NCI-H146 (cell line): ENCODE data around the gene POC1A.

Source experiments
- DNase-seq: peaks from one replicate; lab custom pipeline; 2025; lab: John Stamatoyannopoulos, UW

POC1A gene

DNA sequence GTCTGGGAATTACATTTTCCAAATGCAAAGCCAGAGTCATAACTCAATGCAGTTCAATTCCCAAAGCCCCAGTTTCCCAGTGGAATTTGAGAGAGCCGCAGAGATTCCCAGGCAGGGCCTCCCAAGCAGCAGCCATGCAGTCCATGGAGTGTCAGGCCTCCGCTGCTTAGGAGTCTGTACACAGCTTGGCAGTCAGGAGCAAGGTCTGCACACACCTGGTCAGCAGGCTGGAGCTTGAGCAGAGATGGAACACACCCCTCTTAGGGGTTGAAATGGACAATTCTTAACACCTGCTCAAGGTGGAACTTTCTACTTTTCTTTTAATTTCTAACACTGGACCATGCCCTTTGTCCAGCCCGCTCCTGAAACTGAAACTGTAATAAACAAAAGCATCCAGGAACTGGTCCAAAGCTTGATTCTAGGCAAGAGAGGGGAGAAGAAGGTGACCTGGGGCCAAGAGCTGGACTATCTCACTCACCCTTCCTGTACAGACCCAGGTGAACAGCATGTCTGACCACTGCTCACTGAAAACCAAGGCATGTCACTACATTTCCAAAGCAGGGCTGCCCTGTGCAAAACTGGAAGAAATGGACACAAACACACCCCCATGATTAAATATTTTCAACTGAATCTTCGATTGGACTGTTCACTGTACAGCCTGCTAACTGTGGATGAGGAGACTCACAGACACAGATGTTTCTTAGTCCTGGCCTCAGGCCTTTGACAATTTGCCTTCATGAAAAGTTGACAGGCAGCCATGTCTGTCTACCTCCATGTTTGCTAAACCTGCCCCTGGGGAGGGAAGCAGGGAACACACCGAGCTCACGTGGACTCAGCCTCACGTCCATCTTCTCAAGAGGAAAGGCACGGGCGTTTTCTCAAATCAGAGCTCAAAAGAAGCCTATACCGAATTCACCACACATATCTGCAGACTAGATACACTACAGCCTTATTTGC is 49.3 kb downstream of the POC1A start:
- no peak for DNase-seq

DNA sequence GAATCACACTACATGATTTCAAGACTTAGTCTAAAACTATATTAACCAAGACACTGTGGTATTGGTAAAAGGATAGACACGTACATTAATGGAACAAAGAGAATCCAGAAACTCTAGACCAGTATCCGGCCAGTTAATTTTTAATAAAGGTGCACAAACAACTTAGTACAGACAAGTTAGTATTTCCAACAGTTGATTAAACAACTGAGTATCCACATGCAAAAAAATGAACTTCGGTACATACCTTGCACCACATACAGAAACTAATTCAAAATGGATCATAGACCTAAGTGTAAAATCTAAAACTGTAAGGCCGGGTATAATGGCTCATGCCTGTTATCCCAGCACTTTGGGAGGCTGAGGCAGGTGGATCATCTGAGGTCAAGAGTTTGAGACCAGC is 51.3 kb downstream of the POC1A start:
- no peak for DNase-seq

DNA sequence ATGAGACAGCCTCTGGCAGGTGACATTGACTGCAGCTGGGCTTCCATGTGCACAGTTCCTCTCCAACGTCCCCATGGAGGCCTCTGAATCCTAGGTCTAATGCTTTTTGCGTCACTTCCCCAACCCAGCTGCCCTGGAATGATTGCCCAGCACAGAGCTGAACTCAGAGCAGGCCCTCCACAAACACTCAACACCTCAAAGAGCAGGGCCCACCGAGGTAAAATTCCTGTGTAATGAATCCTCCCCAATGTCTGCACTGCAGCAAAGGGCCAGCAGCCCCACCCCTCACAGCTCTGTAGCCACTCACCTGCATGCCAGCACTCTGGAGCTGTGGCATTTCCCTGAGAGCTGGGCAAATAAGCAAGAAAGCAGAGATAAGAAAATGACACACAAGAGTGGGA is 55.2 kb downstream of the POC1A start:
- no peak for DNase-seq

DNA sequence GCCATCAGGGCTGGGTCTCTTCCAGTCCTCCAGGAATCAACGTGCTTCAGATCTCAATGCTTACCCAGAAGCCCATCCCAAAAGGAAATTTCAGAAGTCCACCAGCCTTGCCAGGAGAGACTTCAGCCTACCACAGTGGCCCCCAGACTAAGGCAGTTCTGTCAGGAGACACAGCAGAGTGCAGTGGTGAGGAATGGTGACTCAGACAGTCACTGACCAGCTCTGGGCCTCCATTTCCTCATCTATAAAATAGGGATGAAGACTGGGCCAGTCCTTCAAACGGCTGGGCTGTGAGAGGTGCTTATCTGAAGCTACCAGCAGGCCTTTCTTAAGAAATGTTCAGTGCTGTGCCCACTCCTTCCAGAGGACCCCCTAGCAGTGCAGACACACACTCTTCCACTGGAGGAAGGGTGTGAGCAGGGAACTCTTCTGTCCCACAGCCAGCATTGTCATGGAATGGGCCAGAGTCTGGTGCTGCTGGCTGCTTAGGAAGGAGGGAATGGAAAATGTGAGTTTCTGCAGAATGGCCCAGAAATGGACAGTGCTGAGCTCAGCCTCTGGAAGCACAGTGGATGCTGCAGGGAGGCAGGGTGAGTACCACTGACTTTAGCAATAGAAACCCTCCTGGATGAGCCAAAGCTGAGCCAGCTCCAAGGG is 56.2 kb downstream of the POC1A start:
- DNase-seq: no peak

DNA sequence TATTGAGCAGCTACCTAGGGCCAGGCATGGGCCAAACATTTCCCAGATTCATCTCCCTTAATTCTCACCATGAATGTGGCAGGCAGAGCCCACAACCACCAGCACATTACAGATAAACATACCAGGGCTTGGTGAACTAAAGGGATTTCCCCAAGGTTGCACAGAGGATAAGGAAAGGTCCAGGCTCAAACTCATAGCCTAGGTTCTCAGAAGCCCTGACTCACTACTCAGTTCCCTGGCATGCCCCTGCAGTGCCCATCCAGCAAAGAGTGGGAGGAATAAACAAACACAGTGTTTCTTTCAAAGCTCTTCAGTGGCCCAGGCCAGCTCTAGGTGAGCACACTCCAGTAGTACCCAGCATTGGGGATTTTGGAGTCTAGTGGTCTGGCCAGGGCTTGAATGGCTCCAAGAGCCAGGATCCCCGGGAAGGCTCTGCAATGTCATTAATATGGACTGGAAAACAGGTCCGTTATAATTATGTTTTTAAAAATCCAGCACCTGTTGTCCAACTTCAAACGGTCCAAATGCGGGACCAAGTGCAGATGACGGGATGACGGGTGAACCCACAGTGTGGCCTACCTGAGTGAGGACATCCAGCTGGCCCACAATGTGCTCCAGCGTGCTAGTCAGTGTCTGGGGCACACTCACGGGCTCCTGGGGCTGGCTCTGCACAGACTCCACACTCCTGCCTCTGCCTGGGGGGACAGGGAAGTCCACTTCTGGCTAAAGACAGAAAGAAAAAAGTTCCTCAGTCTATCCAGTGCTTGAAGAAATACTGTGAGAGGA is 58.0 kb downstream of the POC1A start:
- no peak for DNase-seq

DNA sequence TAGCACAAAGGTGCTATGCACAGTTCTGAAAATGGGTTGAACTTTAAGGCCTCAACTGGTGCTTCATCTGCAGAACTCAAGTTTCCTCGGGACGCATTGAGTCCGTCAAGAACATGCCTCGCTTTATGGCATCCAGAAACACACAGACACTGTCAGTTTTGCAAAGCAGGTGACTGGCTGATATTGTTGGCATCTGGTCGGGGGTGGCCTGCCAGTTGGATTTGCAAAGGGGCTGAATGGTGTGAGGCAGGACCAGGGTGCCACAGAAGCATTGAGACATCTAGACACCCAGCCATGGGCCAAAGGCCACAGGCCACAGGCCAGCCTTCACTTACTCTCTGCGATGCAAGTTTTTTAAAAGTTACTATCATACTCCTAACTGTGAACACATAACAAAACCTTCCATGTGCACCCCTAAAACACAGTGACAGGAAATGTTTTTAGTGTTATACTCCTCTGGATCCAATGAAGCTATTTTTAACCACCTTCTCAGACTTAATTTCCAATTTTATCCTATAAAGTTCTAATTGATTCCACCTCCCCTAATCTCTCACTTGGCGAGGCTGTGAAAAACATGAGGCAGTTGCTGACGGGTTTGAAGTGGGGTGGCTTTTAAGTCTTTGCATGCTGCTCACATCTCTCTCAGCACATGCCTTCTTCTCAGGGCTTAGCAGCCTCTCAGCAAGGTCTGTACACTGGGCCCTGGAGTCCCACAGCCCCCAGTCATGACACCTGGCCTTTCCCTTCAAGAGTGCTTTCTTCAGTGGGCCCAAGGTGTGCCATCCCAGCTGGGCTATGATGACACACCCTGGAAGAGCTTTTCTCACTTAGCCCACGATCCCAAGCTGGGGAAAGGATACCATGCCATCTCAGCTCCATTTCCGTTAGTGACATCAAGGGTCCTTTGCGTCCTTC is 59.4 kb downstream of the POC1A start:
- no peak for DNase-seq

DNA sequence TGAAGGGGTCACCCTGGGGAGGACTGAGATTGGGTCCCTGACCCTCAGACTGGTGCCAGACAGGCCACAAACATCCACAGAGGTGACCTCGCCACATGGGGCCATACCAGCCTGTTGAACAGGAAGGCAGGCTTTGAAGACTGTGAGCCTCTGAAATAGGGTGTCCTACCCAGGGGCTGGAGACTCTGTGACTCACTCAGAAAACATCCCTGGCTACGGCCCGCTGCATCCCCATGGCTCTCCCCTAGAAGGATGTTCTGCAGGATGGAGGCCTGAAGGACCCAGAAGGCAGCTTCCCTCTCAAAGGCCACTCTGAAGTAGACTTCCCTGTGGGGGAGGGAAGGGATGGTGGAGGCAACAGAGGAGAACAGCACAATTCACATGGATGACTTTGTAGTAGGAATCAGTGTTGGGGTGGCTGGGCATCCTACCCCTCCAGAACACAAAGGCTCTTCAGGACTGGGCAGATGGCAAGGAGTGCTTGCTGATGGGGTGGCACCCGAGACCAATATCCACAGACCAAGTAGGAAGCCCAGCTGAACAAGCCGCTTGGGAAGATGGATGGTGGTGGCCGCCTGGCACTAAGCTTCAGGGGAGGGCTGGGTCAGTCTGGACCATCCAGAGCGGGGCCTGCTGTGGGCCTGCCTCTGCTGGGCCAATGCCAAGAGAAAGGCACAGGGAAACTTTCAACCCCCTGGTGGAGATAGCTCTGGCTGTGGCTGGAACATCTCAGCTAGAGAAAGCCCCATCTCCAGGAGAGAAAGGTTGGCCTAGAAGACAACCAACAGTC is 60.3 kb downstream of the POC1A start:
- DNase-seq: no peak

DNA sequence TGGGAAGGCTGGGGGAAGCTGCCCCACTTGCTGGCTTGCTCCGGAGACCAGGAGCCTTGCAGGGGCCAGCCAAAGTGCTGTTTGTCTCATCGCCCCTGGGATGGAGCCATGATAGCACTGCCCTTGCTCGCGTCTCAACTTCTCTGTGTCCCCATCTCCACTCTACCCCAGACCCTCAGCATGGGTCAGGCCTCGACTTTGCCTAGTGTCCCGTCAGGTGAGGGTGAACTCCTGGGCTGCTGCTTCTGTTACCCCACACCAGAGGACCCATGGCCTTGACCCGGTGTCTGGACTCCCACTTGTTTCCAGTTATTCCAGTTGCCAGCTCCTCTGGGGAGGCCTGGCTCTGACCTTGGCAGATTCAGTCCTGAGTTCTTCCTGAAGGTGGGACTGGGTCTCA is 61.3 kb downstream of the POC1A start:
- no peak for DNase-seq

DNA sequence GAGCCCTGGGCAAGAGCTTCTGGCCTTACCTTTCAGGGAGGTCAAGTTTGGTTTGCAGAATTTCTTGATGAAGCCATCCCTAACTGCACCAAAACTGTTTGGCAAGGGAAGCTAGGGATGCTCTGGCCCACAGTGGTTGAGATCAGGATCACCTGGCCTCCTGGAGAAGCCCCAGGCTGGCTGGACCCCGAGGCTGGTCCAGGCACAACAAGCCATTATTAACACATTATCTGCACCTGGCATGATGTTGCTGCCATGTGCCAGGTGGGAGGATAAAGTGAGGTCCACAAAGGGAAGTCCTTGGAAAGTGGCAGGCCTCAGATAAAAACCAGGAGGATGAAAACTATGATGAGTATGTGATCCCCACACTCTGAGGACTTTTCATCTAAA is 62.0 kb downstream of the POC1A start:
- DNase-seq: peak; percentile 2

DNA sequence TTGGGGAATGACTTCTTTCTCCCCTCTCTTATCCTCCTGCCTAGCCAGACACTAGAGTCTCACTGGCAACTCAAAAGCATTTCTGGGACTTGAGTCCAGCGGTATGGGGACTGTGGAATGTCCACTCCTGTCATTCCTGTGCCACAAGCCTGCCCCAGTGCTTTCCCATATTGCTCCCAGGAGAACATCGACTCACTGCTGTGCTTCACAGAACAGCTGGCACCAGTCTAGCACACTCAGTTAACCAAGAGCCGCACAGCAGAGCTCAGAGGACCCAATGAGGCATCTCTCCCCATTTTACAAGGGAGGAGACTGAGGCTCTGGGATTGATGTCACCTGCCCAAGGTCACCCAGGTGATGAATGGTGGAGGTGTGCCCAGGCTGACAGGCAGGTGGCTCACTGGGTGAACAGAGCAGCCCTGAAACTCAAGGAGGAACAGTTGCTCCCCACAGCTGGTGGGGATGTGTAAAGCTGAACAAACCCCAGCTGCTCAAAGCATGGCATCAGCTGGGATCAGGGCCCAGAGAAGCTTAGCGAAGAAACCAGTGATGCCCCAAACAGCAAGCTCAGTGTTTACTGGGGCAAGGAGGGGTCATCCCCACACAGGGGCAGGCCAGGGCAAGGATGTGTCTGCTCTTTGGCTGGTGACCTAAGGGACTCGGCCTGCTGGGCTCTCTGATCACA is 62.5 kb downstream of the POC1A start:
- no peak for DNase-seq

DNA sequence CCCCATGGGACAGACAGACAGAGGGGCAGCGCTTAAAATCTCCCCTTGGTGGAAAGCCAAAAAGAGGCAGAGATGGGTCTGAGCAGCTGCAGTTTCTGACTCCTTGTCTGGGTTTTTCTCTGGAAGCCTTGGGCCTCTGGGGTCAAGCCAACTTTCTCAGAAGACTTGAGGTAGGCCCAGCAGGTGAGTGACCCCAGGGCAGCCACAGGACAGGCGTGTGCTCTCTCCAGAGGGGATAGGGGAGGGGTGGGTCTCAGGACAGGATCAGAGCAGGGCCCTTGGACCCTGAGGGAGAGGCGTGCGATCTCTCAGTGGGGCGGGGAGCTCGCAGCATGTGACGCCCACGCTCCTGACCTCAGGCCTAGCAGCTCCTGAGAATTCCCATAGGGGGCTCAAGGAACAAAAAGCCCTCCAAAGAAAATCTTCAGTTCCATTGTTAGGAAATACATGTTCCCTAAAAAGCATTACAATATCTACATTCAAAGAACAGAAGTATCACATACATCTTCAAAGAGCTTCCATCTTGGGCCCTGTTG is 63.2 kb downstream of the POC1A start:
- no peak for DNase-seq

DNA sequence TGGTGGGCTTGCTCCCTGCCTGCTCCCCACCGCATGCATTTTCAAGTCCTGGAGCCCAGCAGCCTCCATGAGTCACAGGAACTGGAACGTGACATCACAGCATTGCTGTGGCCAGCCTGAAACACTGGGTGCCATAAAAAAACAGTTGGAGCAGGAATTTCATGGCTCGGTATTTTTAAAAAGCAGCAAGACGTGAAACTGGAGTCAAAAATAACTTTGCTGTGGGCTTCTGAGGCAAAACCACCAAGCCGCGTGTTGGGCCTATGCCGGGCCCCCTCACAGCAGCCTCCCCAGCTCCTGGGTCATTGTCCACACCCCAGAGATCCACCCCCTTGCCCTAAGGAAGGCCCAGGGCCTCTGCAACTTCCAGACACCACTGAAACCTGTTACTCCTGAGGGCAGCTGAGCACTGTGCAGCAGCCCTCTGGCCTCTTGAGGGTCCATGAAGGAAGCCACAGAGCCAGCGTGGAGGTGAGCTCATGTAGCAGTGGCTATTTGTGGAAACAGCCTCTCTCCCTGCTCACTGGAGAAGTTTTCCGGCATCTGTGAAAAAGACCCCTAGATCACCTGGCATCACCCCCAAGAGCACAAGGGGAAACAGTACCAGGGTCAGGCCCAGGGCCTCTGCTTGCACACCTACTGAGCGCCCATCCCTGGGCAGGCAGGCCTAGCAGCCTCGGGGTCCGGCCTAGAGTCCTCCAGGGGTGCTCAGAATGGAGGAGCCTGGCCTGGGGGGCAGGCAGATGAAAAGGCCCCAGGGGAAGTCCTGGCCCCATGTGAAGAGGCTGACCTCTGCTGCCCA is 63.9 kb downstream of the POC1A start:
- no peak for DNase-seq

DNA sequence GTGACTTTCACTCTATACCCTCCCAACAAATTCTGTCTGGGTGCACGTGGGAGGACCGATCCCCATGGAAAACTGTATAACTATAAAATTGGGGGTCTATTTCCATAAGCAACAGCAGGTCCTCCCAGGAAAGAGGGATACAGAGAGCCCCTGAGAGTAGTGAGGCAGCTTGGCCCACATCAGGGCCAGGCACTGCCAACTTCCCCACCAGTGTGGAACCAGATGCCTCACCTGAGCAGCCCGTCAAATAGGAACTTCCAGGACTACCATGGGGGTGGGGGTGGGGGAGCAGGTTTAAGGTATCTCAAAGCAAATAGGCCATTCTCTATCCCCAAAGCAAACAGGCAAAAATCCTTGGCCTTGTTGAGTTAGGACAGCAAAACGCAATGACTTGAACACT is 64.5 kb downstream of the POC1A start:
- no peak for DNase-seq

DNA sequence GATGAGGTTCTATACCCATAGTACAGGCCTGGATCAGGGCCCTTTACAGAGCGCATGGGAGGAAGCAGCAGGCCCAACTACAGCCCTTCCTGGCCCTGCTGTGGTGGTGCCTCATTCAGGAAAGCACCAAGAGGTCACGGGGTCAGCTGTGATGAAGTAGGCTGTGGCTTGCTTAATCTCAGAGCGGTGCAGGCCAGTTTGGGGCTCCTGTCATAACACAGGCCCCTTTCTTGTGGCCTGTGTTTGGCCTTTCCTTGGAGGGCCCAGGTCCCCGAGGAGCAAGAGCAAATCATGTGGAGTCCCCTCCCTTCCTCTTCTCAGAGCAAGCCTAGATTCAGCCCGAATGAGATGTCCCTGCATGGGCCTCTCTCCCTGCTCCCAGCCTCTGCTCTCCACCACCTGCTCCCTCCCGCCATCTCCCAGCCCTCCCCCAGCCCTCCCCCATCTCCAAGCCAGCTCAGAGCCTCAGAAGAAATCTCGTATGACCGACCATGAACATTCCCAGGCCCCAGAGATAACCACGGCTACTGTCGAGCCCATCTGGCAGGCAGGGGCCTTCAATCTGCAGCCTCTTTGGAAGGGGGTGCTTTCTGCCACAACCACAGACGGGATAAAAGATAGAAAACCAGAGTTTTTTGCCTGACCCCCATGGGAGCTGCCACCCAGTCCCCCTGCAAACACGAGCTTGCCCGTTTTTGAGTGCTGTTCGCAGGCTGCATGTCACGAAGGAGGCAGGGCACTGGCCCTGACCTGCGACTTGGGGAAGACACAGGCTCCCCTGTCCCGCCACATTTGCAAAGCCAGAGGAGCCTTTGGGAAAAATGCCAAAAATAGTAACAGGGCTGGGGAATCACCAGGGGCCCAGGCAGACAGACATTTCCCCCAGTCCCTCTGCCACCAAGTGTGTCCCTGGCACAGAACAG is 65.5 kb downstream of the POC1A start:
- no peak for DNase-seq

DNA sequence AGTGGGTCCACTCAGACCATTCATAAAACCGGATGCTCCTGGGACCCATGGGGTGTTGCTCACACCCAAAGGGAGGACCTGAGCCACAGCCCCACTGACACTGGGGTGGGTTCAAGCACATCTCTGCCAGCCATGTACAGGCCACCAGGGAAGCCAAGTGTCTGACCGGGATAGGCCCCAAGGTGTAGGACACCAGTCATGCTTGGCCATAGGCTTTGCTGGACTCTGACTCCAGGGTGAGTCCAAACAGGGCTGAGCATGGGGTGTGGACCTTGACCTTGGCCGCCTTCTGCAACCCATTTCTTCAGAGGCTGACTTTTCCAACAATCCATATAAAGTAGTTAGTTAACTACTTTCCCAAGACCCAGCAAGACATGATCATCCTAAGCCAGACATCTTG is 66.5 kb downstream of the POC1A start:
- DNase-seq: no peak

DNA sequence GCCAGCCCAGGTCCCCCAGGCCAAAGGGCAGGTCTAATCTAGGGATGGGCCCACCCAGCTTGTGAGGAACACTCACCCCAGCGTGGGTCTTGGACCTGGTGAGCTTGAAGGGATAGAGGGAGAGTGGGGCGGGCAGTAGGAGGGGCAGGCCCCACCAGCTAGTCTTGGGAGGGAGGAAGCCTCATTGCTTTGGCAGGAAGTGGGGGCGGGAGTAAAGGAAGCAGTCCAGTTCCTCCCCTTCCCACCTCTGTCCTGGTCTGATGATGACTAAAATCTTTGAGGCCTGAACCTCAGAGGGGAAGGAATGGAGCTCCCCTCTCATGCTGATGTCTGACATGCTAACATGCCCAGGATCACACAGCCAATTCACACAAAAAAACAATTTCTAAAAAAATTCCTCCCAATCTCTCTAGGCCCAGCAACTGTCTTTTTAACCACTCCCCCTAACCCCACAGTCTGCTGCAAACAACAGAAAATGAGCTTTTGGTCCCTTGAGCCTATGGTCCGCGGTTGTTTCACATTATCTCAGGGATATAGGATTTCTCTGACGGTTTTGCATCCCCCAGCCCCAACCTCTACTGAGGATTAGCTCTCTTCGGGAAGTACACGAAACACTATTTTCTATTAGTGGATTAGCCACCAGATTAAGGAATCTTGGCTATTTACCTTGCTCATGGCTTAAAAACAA is 67.1 kb downstream of the POC1A start:
- no peak for DNase-seq

DNA sequence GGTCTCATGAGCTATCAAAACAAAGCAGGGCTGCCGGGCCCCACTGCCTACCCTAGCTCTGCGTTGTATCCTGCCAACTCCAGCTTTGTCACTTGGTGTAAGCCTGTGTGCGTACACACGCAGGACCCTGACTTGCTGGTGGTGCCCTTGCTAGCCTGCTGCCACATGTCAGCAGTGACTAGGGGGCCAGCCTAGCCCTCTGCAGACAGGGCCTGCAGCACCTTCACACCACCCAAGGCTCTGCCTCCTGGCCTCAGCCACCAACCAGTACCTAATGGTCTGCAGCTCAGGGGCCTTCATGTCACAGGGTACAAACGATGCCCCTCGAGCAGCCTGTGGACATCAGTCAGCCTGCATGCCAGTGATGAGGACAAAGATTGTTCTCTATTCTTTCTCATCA is 67.8 kb downstream of the POC1A start:
- DNase-seq: no peak
